ENCODE results near the gene NIPSNAP2.
A peak's percentile ranks its signal among the peaks of the same experiment; 100 is the strongest.
"Not testable (repeated sequence)": the region's sequence is repeated elsewhere in the genome, so short reads cannot be mapped to it uniquely, and the experiment has no call there.

Gene NIPSNAP2

GRCh38 chr7:56046721-56047445 lies 82.5 kb downstream of the NIPSNAP2 start:
- DNase-seq (ENCODE audit: low read depth): peak; percentile 79
- H3K4me3 ChIP-seq (ENCODE audit: control insufficient read depth, low read depth, low read length): no peak overlapping the region
- no peak for TF ChIP-seq CTCF (IDR thresholded peaks at IDR 0.05; ENCODE audit: control insufficient read depth, insufficient read depth, low read depth, low read length, missing control alignments)

GRCh38 chr7:56047446-56048116 lies 83.2 kb downstream of the NIPSNAP2 start:
- not testable (repeated sequence) for H3K4me3 ChIP-seq (ENCODE audit: control insufficient read depth, low read depth, low read length); DNase-seq (ENCODE audit: low read depth)

GRCh38 chr7:56048245-56048644 lies 83.9 kb downstream of the NIPSNAP2 start:
- no peak overlapping the region for H3K4me3 ChIP-seq (ENCODE audit: control insufficient read depth, low read depth, low read length)
- no peak for DNase-seq (ENCODE audit: low read depth)
- TF ChIP-seq CTCF (IDR thresholded peaks at IDR 0.05; ENCODE audit: control insufficient read depth, insufficient read depth, low read depth, low read length, missing control alignments): no peak

GRCh38 chr7:56048763-56049162 lies 84.4 kb downstream of the NIPSNAP2 start:
- H3K4me3 ChIP-seq (ENCODE audit: control insufficient read depth, low read depth, low read length); DNase-seq (ENCODE audit: low read depth): not testable (repeated sequence)
